Endothelial cell of umbilical vein (primary cell): ENCODE data around the gene SLC7A11. TPM values are rescaled to one million over a fixed set of nuclear protein-coding genes. Genes with fewer than 3 reads are reported as not detected.

ENCODE experiments used
- BruUV-seq: library from RNA; stranded (reverse); fragments of 400-500 nt; replicated peaks from 2 replicates; lab custom pipeline; 2021; lab: Mats Ljungman, UMichigan
- CTCF ChIA-PET: fragments of 300-600, 350-600 bp; sonication (Branson Sonifier 250); formaldehyde crosslinking; loops from one replicate; lab custom pipeline; 2021; ENCODE audit warnings: antibody characterized with exemption, inconsistent platforms; lab: Charles Lee
- POLR2A ChIA-PET: fragments of 300-600, 350-600 bp; sonication (Branson Sonifier 250); formaldehyde crosslinking; loops from one replicate; lab custom pipeline; 2021; ENCODE audit warnings: antibody characterized with exemption, inconsistent platforms; lab: Charles Lee
- DNase-seq: peaks from one replicate; pipeline ENCODE4 v3.0.0-alpha.2; 2011; ENCODE audit warnings: low read depth, low spot score
- FAIRE-seq: peaks from 2 replicates; lab custom pipeline; 2011; peaks lifted over from hg19 to GRCh38; lab: Jason Lieb, UNC
- H2AFZ ChIP-seq: 2 replicates; pipeline ENCODE4 v1.6.0; 2012; ENCODE audit warnings: low read depth, low read length, control low read depth, inconsistent platforms
- H3K27ac ChIP-seq: 2 replicates; pipeline ENCODE4 v1.5.1; 2011; ENCODE audit warnings: low read depth, mild to moderate bottlenecking, control low read depth, low read length, moderate library complexity; ENCODE audit not compliant: insufficient read depth
- H3K27me3 ChIP-seq, 2 experiments: 2 replicates each; pipeline versions ENCODE4 v1.6.0 to v1.6.1; 2011; ENCODE audit warnings: low read length in 2 of 2, mixed read lengths in 1 of 2; ENCODE audit not compliant: control insufficient read depth in 2 of 2, insufficient read depth in 2 of 2
- H3K36me3 ChIP-seq, 2 experiments: 2 replicates in 1 of 2; 3 replicates in 1 of 2; pipeline ENCODE4 v1.5.1; 2011; ENCODE audit warnings: low read length in 2 of 2, mild to moderate bottlenecking in 1 of 2, moderate library complexity in 1 of 2; ENCODE audit not compliant: control insufficient read depth in 2 of 2, insufficient read depth in 2 of 2; ENCODE audit errors: extremely low read depth in 1 of 2
- H3K4me1 ChIP-seq: 3 replicates; pipeline ENCODE4 v1.5.1; 2011; ENCODE audit warnings: mild to moderate bottlenecking, low read length; ENCODE audit not compliant: control insufficient read depth, insufficient read depth; ENCODE audit errors: extremely low read depth
- H3K4me2 ChIP-seq: 2 replicates; pipeline ENCODE4 v1.6.1; 2011; ENCODE audit warnings: low read length, control low read depth, mixed read lengths; ENCODE audit not compliant: insufficient read depth
- H3K4me3 ChIP-seq, 3 experiments: fragments of 200-600 bp in 1 of 3; sonication (generic), shearing (Covaris generic) in 1 of 3; replicated peaks in 1 of 3; 2 replicates each; pipeline ENCODE4 v1.5.1; 2011 to 2016; ENCODE audit warnings: control low read depth in 3 of 3, low read length in 3 of 3, mild to moderate bottlenecking in 2 of 3, inconsistent platforms in 1 of 3, low read depth in 1 of 3, moderate library complexity in 1 of 3; ENCODE audit not compliant: insufficient read depth in 1 of 3
- H3K79me2 ChIP-seq: 2 replicates; pipeline ENCODE4 v1.6.0; 2012; ENCODE audit warnings: low read length, inconsistent platforms; ENCODE audit not compliant: control insufficient read depth, insufficient read depth
- H3K9ac ChIP-seq: replicated peaks from 2 replicates; pipeline ENCODE3; 2011; ENCODE audit warnings: low read length, control low read depth; ENCODE audit not compliant: insufficient read depth; ENCODE audit errors: extremely low read depth
- H3K9me1 ChIP-seq: replicated peaks from 3 replicates; pipeline ENCODE4 v1.6.0; 2011; ENCODE audit warnings: mild to moderate bottlenecking, low read length; ENCODE audit not compliant: control insufficient read depth, insufficient read depth; ENCODE audit errors: extremely low read depth
- H3K9me3 ChIP-seq: replicated peaks from 2 replicates; pipeline ENCODE4 v1.5.1; 2012; ENCODE audit warnings: low read length, inconsistent platforms; ENCODE audit not compliant: control insufficient read depth, insufficient read depth
- H4K20me1 ChIP-seq: replicated peaks from 2 replicates; pipeline ENCODE3; 2011; ENCODE audit warnings: mild to moderate bottlenecking, low read length; ENCODE audit not compliant: control insufficient read depth, insufficient read depth; ENCODE audit errors: extremely low read depth
- EZH2 ChIP-seq: IDR thresholded peaks from 2 replicates; pipeline ENCODE4 v1.6.1; 2012; ENCODE audit warnings: borderline replicate concordance, low read depth, mild to moderate bottlenecking, moderate library complexity, low read length, inconsistent platforms; ENCODE audit not compliant: severe bottlenecking
- FOS ChIP-seq: IDR thresholded peaks from 2 replicates; pipeline ENCODE4 v1.6.1; 2011; ENCODE audit warnings: mild to moderate bottlenecking, low read length, moderate library complexity, borderline replicate concordance; ENCODE audit not compliant: insufficient read depth
- GATA2 ChIP-seq: IDR thresholded peaks from 2 replicates; pipeline ENCODE4 v1.7.0; 2011; ENCODE audit warnings: low read depth, mild to moderate bottlenecking, moderate library complexity, mixed read lengths, low read length; ENCODE audit not compliant: insufficient read length, insufficient read depth
- JUN ChIP-seq: IDR thresholded peaks from 2 replicates; pipeline ENCODE4 v1.6.1; 2011; ENCODE audit warnings: borderline replicate concordance, low read depth; ENCODE audit not compliant: insufficient read length, insufficient read depth
- MYC ChIP-seq: IDR thresholded peaks from one replicate; pipeline ENCODE4 v1.6.1; 2011; ENCODE audit warnings: mild to moderate bottlenecking, low read depth, low read length
- POLR2A ChIP-seq: IDR thresholded peaks from 2 replicates; pipeline ENCODE4 v1.6.1; 2012; ENCODE audit warnings: low read depth, mild to moderate bottlenecking, control low read depth, low read length
- POLR2AphosphoS5 ChIP-seq: IDR thresholded peaks from 2 replicates; pipeline ENCODE4 v1.6.1; 2012; ENCODE audit warnings: low read depth, mild to moderate bottlenecking, control low read depth, low read length, moderate library complexity; ENCODE audit not compliant: insufficient read depth
- dilution Hi-C: fragments of 300-500 bp; cut with MboI; formaldehyde crosslinking; loops from one replicate; pipeline ENCODE4 v1.15.0; 2019; ENCODE audit warnings: low sequenced_read_pairs; ENCODE audit not compliant: extremely low pct_ligation_motif_present
- intact Hi-C: fragments of 100-400 bp; cut with micrococcal nuclease; formaldehyde crosslinking; loops from one replicate; pipeline ENCODE4 v1.10.0; 2022
- polyA plus RNA-seq, 4 experiments: library from polyadenylated mRNA; depleted of rRNA in 3 of 4; stranded (reverse) in 3 of 4; unstranded in 1 of 4; fragments of >200 nt; gene quantifications; 2 replicates each; pipeline versions ENCODE4 v1.2.1 to v1.2.3, GENCODE V29; 2011 to 2012; ENCODE audit warnings: missing spikeins in 1 of 4
- total RNA-seq: library from RNA; stranded (reverse); gene quantifications from 2 replicates; pipeline ENCODE4 v1.2.3, GENCODE V29; 2021
- TF ChIP-seq, protein P1 (sequence below), 2 donors: IDR thresholded peaks; 1 replicate in 1 of 2; 2 replicates in 1 of 2; pipeline ENCODE4 v1.5.1; 2011; ENCODE audit warnings: low read length in 2 of 2, mild to moderate bottlenecking in 2 of 2, moderate library complexity in 2 of 2, control low read depth in 1 of 2, inconsistent platforms in 1 of 2, low read depth in 1 of 2; ENCODE audit not compliant: insufficient read depth in 1 of 2; ENCODE audit errors: extremely low read depth in 1 of 2
- TF ChIP-seq, protein P2 (sequence below): IDR thresholded peaks from 2 replicates; pipeline ENCODE4 v1.6.1; 2011; ENCODE audit not compliant: insufficient read depth, insufficient read length

SLC7A11 gene
- total and polyA plus RNA-seq, 2 donors (not counting 3 experiments of a cell fraction or from before 2014, with no cell fraction given): 28.4 to 82.7 TPM

DNA sequence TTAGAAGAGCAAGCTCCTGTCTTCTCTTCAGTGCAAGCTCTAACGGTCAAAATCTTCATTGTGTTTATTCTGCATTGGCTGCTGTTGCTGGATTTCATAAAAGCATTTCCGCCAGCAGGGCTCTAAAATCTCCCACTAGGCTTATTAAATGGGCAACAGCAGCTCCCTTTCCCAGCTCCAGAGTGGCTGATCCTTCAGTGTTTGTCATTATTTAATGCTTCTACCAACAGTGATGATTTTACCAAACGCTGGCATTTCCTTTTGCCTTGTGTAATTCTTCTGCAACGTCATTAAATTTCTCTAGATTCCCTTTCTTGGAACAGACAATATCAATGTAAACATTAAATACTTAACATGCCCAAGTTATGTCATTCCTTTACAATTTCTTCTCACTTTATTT lies 20.1 kb downstream of the SLC7A11 start:
- Histone ChIP-seq H3K9me1 (no peaks in the 10 kb centered on the region), H3K9ac (peak overlapping the region; percentile 46), H3K9me3 (no peaks in the 10 kb centered on the region), H3K4me1 (peaks cover 56% of the 10 kb centered on the region), H3K27ac (peak overlapping the region; percentile 67), H2AFZ (no peak overlapping the region), H3K4me2 (peak overlapping the region; percentile 39), H3K4me3 (no peak overlapping the region), H4K20me1 (no peaks in the 10 kb centered on the region), H3K36me3 (peaks cover 3 to 33% of the 10 kb centered on the region in 2 experiments), H3K27me3 (no peaks in the 10 kb centered on the region), H3K79me2 (peaks cover 91% of the 10 kb centered on the region)
- no TSS peak for BruUV-seq
- peak; percentile 57 for TF ChIP-seq JUN
- TF ChIP-seq, protein P1, sequence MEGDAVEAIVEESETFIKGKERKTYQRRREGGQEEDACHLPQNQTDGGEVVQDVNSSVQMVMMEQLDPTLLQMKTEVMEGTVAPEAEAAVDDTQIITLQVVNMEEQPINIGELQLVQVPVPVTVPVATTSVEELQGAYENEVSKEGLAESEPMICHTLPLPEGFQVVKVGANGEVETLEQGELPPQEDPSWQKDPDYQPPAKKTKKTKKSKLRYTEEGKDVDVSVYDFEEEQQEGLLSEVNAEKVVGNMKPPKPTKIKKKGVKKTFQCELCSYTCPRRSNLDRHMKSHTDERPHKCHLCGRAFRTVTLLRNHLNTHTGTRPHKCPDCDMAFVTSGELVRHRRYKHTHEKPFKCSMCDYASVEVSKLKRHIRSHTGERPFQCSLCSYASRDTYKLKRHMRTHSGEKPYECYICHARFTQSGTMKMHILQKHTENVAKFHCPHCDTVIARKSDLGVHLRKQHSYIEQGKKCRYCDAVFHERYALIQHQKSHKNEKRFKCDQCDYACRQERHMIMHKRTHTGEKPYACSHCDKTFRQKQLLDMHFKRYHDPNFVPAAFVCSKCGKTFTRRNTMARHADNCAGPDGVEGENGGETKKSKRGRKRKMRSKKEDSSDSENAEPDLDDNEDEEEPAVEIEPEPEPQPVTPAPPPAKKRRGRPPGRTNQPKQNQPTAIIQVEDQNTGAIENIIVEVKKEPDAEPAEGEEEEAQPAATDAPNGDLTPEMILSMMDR (IDR thresholded peaks at IDR 0.05; ENCODE audit: extremely low read depth in 1 of 2, insufficient read depth in 1 of 2, low read depth in 1 of 2, low read length in 2 of 2): peak in 1 of 2 donors; percentile 10
- peak; percentile 15 for TF ChIP-seq POLR2AphosphoS5
- no peak for TF ChIP-seq GATA2
- no peak for TF ChIP-seq EZH2
- TF ChIP-seq MYC: no peak
- peak; percentile 31 for TF ChIP-seq POLR2A
- TF ChIP-seq FOS: no peak
- TF ChIP-seq, protein P2, sequence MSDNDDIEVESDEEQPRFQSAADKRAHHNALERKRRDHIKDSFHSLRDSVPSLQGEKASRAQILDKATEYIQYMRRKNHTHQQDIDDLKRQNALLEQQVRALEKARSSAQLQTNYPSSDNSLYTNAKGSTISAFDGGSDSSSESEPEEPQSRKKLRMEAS: no peak
- ChIA-PET POLR2A (interaction anchor here (0.8 kb wide), 1 partner anchor 14 kb away, joined by 3 read pairs; no protein-coding TSS in a partner anchor), CTCF (interaction anchor here (0.6 to 1.5 kb wide), 4 partner anchors 8 to 334 kb away, joined by 3 to 5 read pairs (median 4); no protein-coding TSS in a partner anchor)
- dilution Hi-C loops (no loop called here), intact Hi-C loops (loop anchor here (1.0 kb wide), 2 partner anchors 13 to 20 kb away; partner anchors contain the start of gene SLC7A11)
- peak; percentile 79 for DNase-seq
- FAIRE-seq: peak; percentile 54
